SH-SY5Y (cell line): ENCODE results near the gene PDE4D.

Experiments used
- GATA2 ChIP-seq: IDR thresholded peaks from 2 replicates; pipeline ENCODE4 v1.6.1; 2011; ENCODE audit warnings: mild to moderate bottlenecking, low read depth, low read length
- GATA3 ChIP-seq: IDR thresholded peaks from 2 replicates; pipeline ENCODE4 v1.6.1; 2011; ENCODE audit warnings: low read depth, mild to moderate bottlenecking, low read length, moderate library complexity

Gene PDE4D

GRCh38 chr5:59800347-59800893, 93.1 kb downstream of the PDE4D start:
- TF ChIP-seq GATA3 (no peak), GATA2 (no peak)

GRCh38 chr5:59799668-59800346, 93.7 kb downstream of the PDE4D start:
- TF ChIP-seq GATA2 (no peak), GATA3 (no peak)

GRCh38 chr5:59798862-59799667, 94.5 kb downstream of the PDE4D start:
- TF ChIP-seq GATA3 (no peak), GATA2 (no peak)

- TF ChIP-seq GATA2 (no peak), GATA3 (no peak)
These were observed 98.4 kb downstream of the PDE4D start for GRCh38 chr5:59795141-59795540.

- TF ChIP-seq GATA2 (no peak), GATA3 (no peak)
These were observed 100.4 kb downstream of the PDE4D start for GRCh38 chr5:59792983-59793585.

- no peak for TF ChIP-seq GATA3
- no peak for TF ChIP-seq GATA2
These were observed 101.9 kb downstream of the PDE4D start for GRCh38 chr5:59791617-59792016.

GRCh38 chr5:59790776-59791475, 102.6 kb downstream of the PDE4D start:
- TF ChIP-seq GATA2 (no peak), GATA3 (no peak)

GRCh38 chr5:59790376-59790775, 103.2 kb downstream of the PDE4D start:
- TF ChIP-seq GATA3 (no peak), GATA2 (no peak)

GRCh38 chr5:59789894-59790293, 103.6 kb downstream of the PDE4D start:
- TF ChIP-seq GATA3 (no peak), GATA2 (no peak)

- TF ChIP-seq GATA3 (no peak), GATA2 (no peak)
These were observed 104.3 kb downstream of the PDE4D start for GRCh38 chr5:59789197-59789596.

GRCh38 chr5:59786334-59786805, 107.2 kb downstream of the PDE4D start:
- TF ChIP-seq GATA3 (no peak), GATA2 (peak; percentile 62; the same call in 1 of the 2 replicates)

GRCh38 chr5:59785676-59786333, 107.7 kb downstream of the PDE4D start:
- TF ChIP-seq GATA2: no peak

- TF ChIP-seq GATA2 (no peak), GATA3 (no peak)
These were observed 110.3 kb downstream of the PDE4D start for GRCh38 chr5:59783264-59783663.
